ENCODE measurements around the gene SACS.

DNA sequence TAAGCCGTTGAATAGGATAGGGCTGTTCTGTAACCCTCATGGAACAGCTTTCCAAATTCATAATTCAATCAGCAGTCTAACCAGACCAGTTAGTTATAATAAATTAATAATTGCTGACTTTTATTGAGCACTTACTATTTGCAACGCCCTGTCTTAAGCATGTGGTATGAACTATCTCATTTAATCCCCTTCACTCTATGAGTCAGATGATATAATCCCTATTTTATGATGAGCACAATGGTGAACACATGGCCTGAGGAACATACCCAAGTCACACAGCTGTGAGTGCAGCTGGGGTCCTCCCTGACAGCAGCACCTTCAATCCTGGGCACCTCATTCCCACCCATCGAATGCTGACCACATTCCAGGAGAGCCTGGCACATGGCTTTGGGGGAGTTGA is 28.0 kb upstream of the SACS start:
- no peak for TF ChIP-seq CTCF (IDR thresholded peaks at IDR 0.05)
- TF ChIP-seq POLR2A (IDR thresholded peaks at IDR 0.05) = no peak

Data from gastroesophageal sphincter (tissue), 3 donors.